Stimulated activated naive CD8-positive, alpha-beta T cell treated with anti-CD3 and anti-CD28 coated beads, Interleukin-15, amount 100 ng/mL, for 72 hours (primary cell): ENCODE results near the gene S1PR5.
A peak's percentile ranks its signal among the peaks of the same experiment; 100 is the strongest.
"Not testable (repeated sequence)": the region's sequence is repeated elsewhere in the genome, so short reads cannot be mapped to it uniquely, and the experiment has no call there.

Experiments used
- ATAC-seq: fragments of 150-1000 bp; cut with Tn5 transposase; 2 replicates; pipeline ENCODE4 v1.10.0; 2021; ENCODE audit warnings: mild to moderate bottlenecking, moderate library complexity
- DNase-seq, 2 donors: peaks; one replicate each; pipeline ENCODE4 v3.0.0; 2021 to 2022
- H3K27ac Mint-ChIP-seq, 2 donors: one replicate each; pipeline ENCODE4 v1.8.0; 2022; ENCODE audit warnings: mild to moderate bottlenecking in 2 of 2, mixed read lengths in 2 of 2, moderate library complexity in 2 of 2
- H3K27me3 Mint-ChIP-seq: one replicate; pipeline ENCODE4 v1.8.0; 2022; ENCODE audit warnings: mixed read lengths
- H3K4me1 Mint-ChIP-seq: one replicate; pipeline ENCODE4 v1.8.0; 2022; ENCODE audit warnings: mild to moderate bottlenecking, mixed read lengths
- H3K4me3 Mint-ChIP-seq, 2 donors: one replicate each; pipeline ENCODE4 v1.8.0; 2022; ENCODE audit warnings: mild to moderate bottlenecking in 2 of 2, mixed read lengths in 2 of 2, moderate library complexity in 1 of 2
- H3K9me3 Mint-ChIP-seq, 2 donors: one replicate each; pipeline ENCODE4 v1.8.0; 2022; ENCODE audit warnings: mixed read lengths in 2 of 2

S1PR5 gene

DNA sequence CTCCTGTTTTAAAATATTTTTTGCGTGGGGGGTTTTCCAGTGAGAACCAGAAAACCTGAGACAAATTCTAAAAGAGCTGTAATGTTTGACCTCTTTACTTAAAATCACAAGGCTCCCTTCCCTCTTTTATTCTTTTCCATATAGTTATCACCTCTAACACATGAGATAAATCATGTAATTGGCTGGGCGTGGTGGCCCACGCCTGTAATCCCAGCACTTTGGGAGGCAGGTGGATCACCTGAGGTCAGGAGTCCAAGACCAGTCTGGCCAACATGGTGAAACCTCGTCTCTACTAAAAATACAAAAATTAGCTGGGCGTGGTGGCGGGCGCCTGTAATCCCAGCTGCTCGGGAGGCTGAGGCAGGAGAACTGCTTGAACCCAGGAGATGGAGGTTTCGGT, 33.8 kb upstream of the S1PR5 start:
- H3K4me1 Mint-ChIP-seq = peaks cover 62% of the 10 kb centered on the region
- not testable (repeated sequence) for H3K9me3 Mint-ChIP-seq, ATAC-seq, DNase-seq, H3K4me3 Mint-ChIP-seq, H3K27ac Mint-ChIP-seq, H3K27me3 Mint-ChIP-seq

DNA sequence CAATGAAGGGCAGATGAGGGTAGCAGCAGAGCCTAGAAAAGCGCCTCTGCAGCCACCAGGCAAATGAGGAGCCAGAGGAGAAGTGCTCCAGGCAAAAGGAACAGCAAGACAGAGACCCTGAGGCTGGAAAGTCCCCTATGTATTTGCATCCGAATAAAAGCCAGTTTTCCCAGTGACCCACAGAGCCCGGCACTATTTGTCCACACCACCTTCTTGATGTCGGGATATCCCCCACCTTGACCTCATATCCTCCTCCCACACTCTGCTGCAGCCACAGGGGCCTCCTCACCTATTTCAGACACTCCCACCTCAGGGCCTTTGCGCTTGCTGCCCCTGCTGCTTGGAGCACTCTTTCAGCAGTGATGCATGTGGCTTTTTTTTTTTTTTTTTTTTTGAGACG, 33.1 kb upstream of the S1PR5 start:
- Mint-ChIP-seq H3K27ac (no peak overlapping the region), H3K27me3 (no peaks in the 10 kb centered on the region), H3K4me3 (no peak overlapping the region), H3K4me1 (peaks cover 56% of the 10 kb centered on the region), H3K9me3 (no peaks in the 10 kb centered on the region)
- no peak for ATAC-seq
- no peak for DNase-seq

- H3K9me3 Mint-ChIP-seq = no peaks in the 10 kb centered on the region
- peaks cover 56% of the 10 kb centered on the region for H3K4me1 Mint-ChIP-seq
- H3K4me3 Mint-ChIP-seq = no peak overlapping the region
- DNase-seq (no peak), ATAC-seq (no peak)
- no peaks in the 10 kb centered on the region for H3K27me3 Mint-ChIP-seq
- H3K27ac Mint-ChIP-seq = no peak overlapping the region
Measured at GRCh38 chr19:10549733-10550132, 32.5 kb upstream of the S1PR5 start.

GRCh38 chr19:10548746-10549276, 31.6 kb upstream of the S1PR5 start:
- Mint-ChIP-seq H3K4me3 (peak overlapping the region in 1 of 2 donors; percentile 18), H3K27ac (no peak overlapping the region), H3K9me3 (no peaks in the 10 kb centered on the region), H3K4me1 (peaks cover 51% of the 10 kb centered on the region), H3K27me3 (no peaks in the 10 kb centered on the region)
- ATAC-seq (no peak), DNase-seq (no peak)

- Mint-ChIP-seq H3K9me3 (no peaks in the 10 kb centered on the region), H3K27ac (no peak overlapping the region), H3K27me3 (no peaks in the 10 kb centered on the region), H3K4me1 (peaks cover 37% of the 10 kb centered on the region), H3K4me3 (no peak overlapping the region)
- DNase-seq = no peak
- no peak for ATAC-seq
Measured at GRCh38 chr19:10546817-10547216, 29.6 kb upstream of the S1PR5 start.

DNA sequence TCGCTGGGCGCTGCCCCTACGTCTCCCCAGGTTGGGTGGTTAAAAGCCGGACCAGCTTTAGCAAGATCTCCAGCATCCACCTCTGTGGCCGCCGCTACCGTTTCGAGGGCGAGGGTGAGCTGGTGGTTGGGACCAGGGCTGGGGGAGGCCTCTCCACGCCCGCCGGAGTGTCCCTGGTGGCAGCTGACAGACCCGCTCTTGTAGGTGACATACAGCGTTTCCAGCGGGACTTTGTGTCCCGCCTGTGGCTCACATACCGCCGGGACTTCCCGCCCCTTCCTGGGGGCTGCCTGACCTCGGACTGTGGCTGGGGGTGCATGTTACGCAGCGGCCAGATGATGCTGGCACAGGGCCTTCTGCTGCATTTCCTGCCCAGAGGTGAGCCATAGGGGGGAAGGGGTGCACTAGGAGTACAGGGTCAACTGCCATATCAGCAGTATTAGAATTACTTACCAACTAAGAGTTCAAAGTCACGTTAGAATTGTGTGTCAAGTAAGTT, 27.6 kb upstream of the S1PR5 start:
- Mint-ChIP-seq H3K27ac (peak overlapping the region; percentile 22 to 94), H3K4me3 (peak overlapping the region; percentile 89 to 93), H3K4me1 (peaks cover 22% of the 10 kb centered on the region), H3K9me3 (no peaks in the 10 kb centered on the region), H3K27me3 (peaks cover 10% of the 10 kb centered on the region)
- ATAC-seq = no peak
- no peak for DNase-seq

GRCh38 chr19:10544242-10544752, 27.1 kb upstream of the S1PR5 start:
- Mint-ChIP-seq H3K27ac (peak overlapping the region; percentile 94), H3K4me3 (peak overlapping the region; percentile 89 to 93), H3K27me3 (peaks cover 15% of the 10 kb centered on the region), H3K9me3 (no peaks in the 10 kb centered on the region), H3K4me1 (peaks cover 22% of the 10 kb centered on the region)
- ATAC-seq (peak; percentile 6), DNase-seq (no peak)

DNA sequence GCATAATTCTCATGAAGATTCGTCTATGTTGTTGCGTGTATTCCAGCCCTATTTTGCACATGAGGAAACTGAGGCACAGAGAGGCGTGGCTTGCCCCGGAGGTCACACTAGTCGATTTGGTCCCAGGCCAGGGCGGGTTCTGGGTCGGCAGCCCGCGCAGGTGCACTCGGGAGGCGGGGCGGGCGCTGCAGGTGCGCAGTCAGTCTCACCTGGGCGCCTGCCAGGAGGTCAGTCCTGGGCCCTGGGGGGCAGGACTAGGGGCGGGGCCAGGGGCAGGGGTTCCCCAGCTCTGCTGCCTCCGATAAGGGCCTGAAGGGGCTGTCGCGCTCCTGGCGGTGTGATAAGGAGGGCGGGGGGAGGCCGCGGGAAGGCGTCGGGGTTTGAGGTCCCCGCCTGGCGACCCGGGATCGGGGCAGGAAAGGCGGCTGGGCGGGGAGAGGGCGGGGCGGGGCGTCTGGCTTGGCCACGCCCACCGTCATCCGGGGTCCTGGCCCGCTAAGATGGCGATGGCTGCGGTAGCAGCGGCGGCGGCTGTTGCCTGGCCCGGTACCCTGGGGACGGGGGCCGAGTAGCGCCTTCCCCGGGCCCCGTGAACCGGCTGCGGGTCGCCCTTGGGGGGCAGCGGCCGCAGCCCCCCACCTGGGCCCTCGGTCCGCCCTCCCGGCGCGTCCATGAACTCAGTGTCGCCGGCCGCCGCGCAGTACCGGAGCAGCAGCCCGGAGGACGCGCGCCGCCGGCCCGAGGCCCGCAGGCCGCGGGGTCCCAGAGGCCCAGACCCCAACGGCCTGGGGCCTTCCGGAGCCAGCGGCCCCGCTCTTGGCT, 26.4 kb upstream of the S1PR5 start, which contains the start of gene ATG4D:
Gene ATG4D, plus strand, starts transcription at position 485 of the 822 bp plus-strand sequence. Its CDS starts 187 bp downstream, at position 672.
- Mint-ChIP-seq H3K27me3 (peaks cover 22% of the 10 kb centered on the region), H3K4me3 (peak within 1 kb of the TSS; percentile 89 to 93)
- peak; percentile 77 to 81 for DNase-seq

DNA sequence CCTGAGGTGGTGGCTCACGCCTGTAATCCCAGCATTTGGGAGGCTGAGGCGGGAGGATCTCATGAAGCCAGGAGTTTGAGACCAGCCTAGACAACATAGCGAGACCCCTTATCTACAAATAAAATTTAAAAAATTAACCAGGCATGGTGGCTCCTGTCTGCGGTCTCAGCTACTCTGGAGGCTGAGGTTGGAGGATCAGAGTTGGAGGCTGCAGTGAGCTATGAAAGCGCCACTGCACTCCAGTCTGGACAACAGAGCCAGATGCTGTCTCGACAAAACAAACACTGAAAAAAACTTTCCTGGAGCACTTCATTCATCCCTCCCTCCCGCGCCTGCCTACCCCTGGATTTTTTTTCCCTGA, 25.8 kb upstream of the S1PR5 start:
- Mint-ChIP-seq H3K27me3 (peaks cover 28% of the 10 kb centered on the region), H3K4me1 (peaks cover 33% of the 10 kb centered on the region), H3K27ac (no peak overlapping the region), H3K4me3 (peak overlapping the region; percentile 80 to 86), H3K9me3 (no peaks in the 10 kb centered on the region)
- ATAC-seq (no peak), DNase-seq (no peak)

More for the DNA sequence above, 26.4 kb upstream of the S1PR5 start, which contains the start of gene ATG4D:
- peak within 1 kb of the TSS; percentile 94 for H3K27ac Mint-ChIP-seq
- ATAC-seq = peak; percentile 87
- H3K9me3 Mint-ChIP-seq = no peaks in the 10 kb centered on the region
- H3K4me1 Mint-ChIP-seq = peaks cover 27% of the 10 kb centered on the region

GRCh38 chr19:10539016-10539415, 21.8 kb upstream of the S1PR5 start:
- ATAC-seq, H3K4me3 Mint-ChIP-seq, H3K27ac Mint-ChIP-seq, H3K9me3 Mint-ChIP-seq, DNase-seq: not testable (repeated sequence)
- H3K4me1 Mint-ChIP-seq = peaks cover 23% of the 10 kb centered on the region
- peaks cover 41% of the 10 kb centered on the region for H3K27me3 Mint-ChIP-seq

GRCh38 chr19:10538204-10538983, 21.1 kb upstream of the S1PR5 start:
- DNase-seq (no peak), ATAC-seq (no peak)
- Mint-ChIP-seq H3K27ac (no peak overlapping the region), H3K4me3 (no peak overlapping the region), H3K27me3 (peaks cover 41% of the 10 kb centered on the region), H3K9me3 (no peaks in the 10 kb centered on the region), H3K4me1 (peaks cover 20% of the 10 kb centered on the region)

- ATAC-seq = no peak
- Mint-ChIP-seq H3K9me3 (no peaks in the 10 kb centered on the region), H3K4me1 (peaks cover 17% of the 10 kb centered on the region), H3K27ac (no peak overlapping the region), H3K27me3 (peaks cover 41% of the 10 kb centered on the region), H3K4me3 (no peak overlapping the region)
- DNase-seq = no peak
Measured at GRCh38 chr19:10537668-10538067, 20.4 kb upstream of the S1PR5 start.

- Mint-ChIP-seq H3K27me3 (peaks cover 39% of the 10 kb centered on the region), H3K4me3 (no peak overlapping the region), H3K27ac (no peak overlapping the region), H3K9me3 (peaks cover 0 to 5% of the 10 kb centered on the region in 2 donors), H3K4me1 (peaks cover 11% of the 10 kb centered on the region)
- ATAC-seq = no peak
- DNase-seq = no peak
Measured at GRCh38 chr19:10535613-10536012, 18.4 kb upstream of the S1PR5 start.

DNA sequence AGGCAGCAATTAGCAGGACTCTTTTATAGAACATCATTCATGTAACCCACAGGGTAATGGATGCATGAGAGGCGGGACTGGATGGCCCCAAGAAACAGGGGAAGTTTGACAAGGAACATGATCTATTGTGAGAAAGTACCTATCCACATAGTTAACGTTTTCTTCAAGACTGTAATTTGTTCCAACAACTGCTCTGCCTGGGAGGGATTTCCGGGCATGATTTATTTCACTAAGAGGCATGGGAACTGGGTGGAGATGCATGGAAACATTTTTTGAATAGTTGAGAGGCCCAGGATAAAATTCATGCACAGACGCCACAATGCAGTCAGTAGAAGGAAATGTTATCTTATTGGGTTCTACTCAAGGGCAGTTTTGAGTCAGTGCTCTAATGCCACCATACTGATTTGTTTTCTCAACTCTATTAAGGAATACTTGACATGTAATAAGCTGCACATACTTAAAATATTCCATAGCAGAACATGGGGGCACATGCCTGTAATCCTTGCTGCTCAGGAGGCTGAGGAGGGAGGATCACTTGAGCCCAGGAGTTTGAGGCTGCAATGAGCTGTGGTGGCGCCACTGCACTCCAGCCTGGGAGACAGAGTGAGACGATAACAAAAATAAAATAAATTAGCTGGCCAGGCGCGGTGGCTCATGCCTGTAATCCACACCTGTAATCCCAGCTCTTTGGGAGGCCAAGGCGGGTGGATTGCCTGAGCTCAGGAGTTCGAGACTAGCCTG, 16.6 kb upstream of the S1PR5 start:
- H3K27ac Mint-ChIP-seq = no peak overlapping the region
- H3K4me1 Mint-ChIP-seq = peaks cover 8% of the 10 kb centered on the region
- ATAC-seq = no peak
- peaks cover 0 to 5% of the 10 kb centered on the region in 2 donors for H3K9me3 Mint-ChIP-seq
- H3K4me3 Mint-ChIP-seq = no peak overlapping the region
- peaks cover 21% of the 10 kb centered on the region for H3K27me3 Mint-ChIP-seq
- DNase-seq = no peak

DNA sequence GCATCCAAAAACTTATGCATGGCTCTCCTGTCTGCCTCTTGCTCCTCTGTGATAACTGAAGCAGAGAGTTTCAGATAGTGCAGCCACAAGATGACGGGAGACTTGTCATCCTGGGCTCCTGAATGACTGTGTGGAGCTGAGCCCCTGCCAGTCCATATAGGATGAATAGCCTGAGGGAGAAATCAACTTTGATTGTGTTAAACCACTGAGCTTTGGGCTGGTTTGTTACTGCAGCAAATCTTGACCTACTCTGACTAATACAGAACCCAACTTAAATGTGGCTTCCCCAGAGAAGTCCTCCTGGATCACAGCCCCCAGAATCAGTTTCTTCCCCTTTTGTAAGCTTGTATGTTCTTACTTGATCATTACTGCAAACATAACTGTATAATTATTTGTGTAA, 15.2 kb upstream of the S1PR5 start:
- H3K4me1 Mint-ChIP-seq = no peaks in the 10 kb centered on the region
- H3K4me3 Mint-ChIP-seq = no peak overlapping the region
- H3K27ac Mint-ChIP-seq = no peak overlapping the region
- DNase-seq (no peak), ATAC-seq (no peak)
- peaks cover 10% of the 10 kb centered on the region for H3K27me3 Mint-ChIP-seq
- peaks cover 0 to 5% of the 10 kb centered on the region in 2 donors for H3K9me3 Mint-ChIP-seq
